H9 (cell line): Measurements from ENCODE around the gene GLDC. TPM values are rescaled to one million over a fixed set of nuclear protein-coding genes. Genes with fewer than 3 reads are reported as not detected.

Experiments used
- DNase-seq: peaks from one replicate; pipeline ENCODE4 v3.0.0-alpha.2; 2017
- H2AFZ ChIP-seq: one replicate; pipeline ENCODE4 v1.6.1; 2013; ENCODE audit warnings: mild to moderate bottlenecking, low read length, control low read depth, moderate library complexity
- H2AK5ac ChIP-seq: 2 replicates; pipeline ENCODE4 v1.6.1; 2013; ENCODE audit warnings: low read length, control low read depth, mixed read lengths; ENCODE audit not compliant: insufficient read length
- H2BK120ac ChIP-seq: one replicate; pipeline ENCODE4 v1.6.1; 2013; ENCODE audit warnings: low read depth, mild to moderate bottlenecking, low read length, control low read depth, inconsistent platforms; ENCODE audit not compliant: poor library complexity, severe bottlenecking
- H2BK12ac ChIP-seq: 2 replicates; pipeline ENCODE4 v1.6.1; 2013; ENCODE audit warnings: low read length, control low read depth, mixed read lengths, low read depth; ENCODE audit not compliant: insufficient read length
- H2BK15ac ChIP-seq: 2 replicates; pipeline ENCODE4 v1.6.1; 2013; ENCODE audit warnings: low read depth, low read length, control low read depth
- H2BK20ac ChIP-seq: one replicate; pipeline ENCODE4 v1.6.1; 2013; ENCODE audit warnings: low read depth, mild to moderate bottlenecking, low read length, control low read depth, inconsistent platforms; ENCODE audit not compliant: poor library complexity, severe bottlenecking
- H2BK5ac ChIP-seq: 2 replicates; pipeline ENCODE4 v1.6.1; 2013; ENCODE audit warnings: low read length, control low read depth, mixed read lengths; ENCODE audit not compliant: insufficient read length
- H3K14ac ChIP-seq: 2 replicates; pipeline ENCODE4 v1.6.1; 2013; ENCODE audit warnings: low read length, control low read depth; ENCODE audit not compliant: insufficient read depth
- H3K18ac ChIP-seq: 2 replicates; pipeline ENCODE4 v1.6.1; 2013; ENCODE audit warnings: low read depth, mild to moderate bottlenecking, mixed read lengths, low read length, control low read depth; ENCODE audit not compliant: insufficient read length
- H3K23ac ChIP-seq: 2 replicates; pipeline ENCODE4 v1.6.1; 2013; ENCODE audit warnings: low read length, control low read depth, mixed read lengths, low read depth; ENCODE audit not compliant: insufficient read length
- H3K23me2 ChIP-seq: 2 replicates; pipeline ENCODE4 v1.6.1; 2013; ENCODE audit warnings: low read depth, mild to moderate bottlenecking, mixed read lengths, low read length, control low read depth; ENCODE audit not compliant: insufficient read length, poor library complexity, severe bottlenecking
- H3K27ac ChIP-seq: 2 replicates; pipeline ENCODE4 v1.5.1; 2013; ENCODE audit warnings: low read length, control low read depth, mixed read lengths, low read depth; ENCODE audit not compliant: insufficient read length
- H3K27me3 ChIP-seq: 2 replicates; pipeline ENCODE4 v1.6.1; 2013; ENCODE audit warnings: low read length, control low read depth, inconsistent platforms; ENCODE audit not compliant: insufficient read depth
- H3K4ac ChIP-seq: 2 replicates; pipeline ENCODE4 v1.6.1; 2013; ENCODE audit warnings: low read depth, mild to moderate bottlenecking, control low read depth, inconsistent platforms, low read length, moderate library complexity
- H3K4me1 ChIP-seq: 2 replicates; pipeline ENCODE4 v1.6.1; 2013; ENCODE audit warnings: low read length, control low read depth, inconsistent platforms; ENCODE audit not compliant: insufficient read depth
- H3K4me2 ChIP-seq: 2 replicates; pipeline ENCODE4 v1.6.1; 2013; ENCODE audit warnings: low read length, control low read depth, mixed read lengths; ENCODE audit not compliant: insufficient read length, insufficient read depth
- H3K56ac ChIP-seq: 2 replicates; pipeline ENCODE4 v1.6.1; 2013; ENCODE audit warnings: low read depth, mild to moderate bottlenecking, mixed read lengths, low read length, control low read depth; ENCODE audit not compliant: insufficient read length
- H3K79me1 ChIP-seq: 2 replicates; pipeline ENCODE4 v1.6.1; 2013; ENCODE audit warnings: low read depth, mild to moderate bottlenecking, moderate library complexity, low read length, control low read depth, inconsistent platforms; ENCODE audit not compliant: insufficient read depth, poor library complexity, severe bottlenecking
- H3K79me2 ChIP-seq: 2 replicates; pipeline ENCODE4 v1.6.1; 2013; ENCODE audit warnings: low read length, control low read depth, inconsistent platforms; ENCODE audit not compliant: insufficient read depth
- H3K9ac ChIP-seq: 2 replicates; pipeline ENCODE4 v1.6.1; 2013; ENCODE audit warnings: low read length, control low read depth, mixed read lengths; ENCODE audit not compliant: insufficient read length; ENCODE audit errors: extremely low read depth
- H3K9me3 ChIP-seq: one replicate; pipeline ENCODE4 v1.6.1; 2013; ENCODE audit warnings: low read depth, low read length, inconsistent platforms; ENCODE audit not compliant: control insufficient read depth
- H3T11ph ChIP-seq: one replicate; pipeline ENCODE4 v1.6.1; 2013; ENCODE audit warnings: mild to moderate bottlenecking, low read length, control low read depth, inconsistent platforms
- H4K20me1 ChIP-seq: one replicate; pipeline ENCODE4 v1.6.1; 2013; ENCODE audit not compliant: control insufficient read depth, insufficient read length, insufficient read depth
- H4K5ac ChIP-seq: 2 replicates; pipeline ENCODE4 v1.6.1; 2013; ENCODE audit warnings: low read depth, mild to moderate bottlenecking, mixed read lengths, low read length, control low read depth; ENCODE audit not compliant: insufficient read length
- H4K8ac ChIP-seq: replicated peaks from 2 replicates; pipeline ENCODE4 v1.6.1; 2013; ENCODE audit warnings: low read length, control low read depth, mixed read lengths, low read depth; ENCODE audit not compliant: insufficient read length
- H4K91ac ChIP-seq: 2 replicates; pipeline ENCODE4 v1.6.1; 2013; ENCODE audit warnings: low read depth, mild to moderate bottlenecking, moderate library complexity, mixed read lengths, low read length, control low read depth; ENCODE audit not compliant: insufficient read length
- H3K27ac Mint-ChIP-seq, 3 experiments: 2 replicates in 2 of 3; 3 replicates in 1 of 3; pipeline ENCODE4 v1.8.0; 2020 to 2021; ENCODE audit warnings: mixed read lengths in 3 of 3, mild to moderate bottlenecking in 1 of 3, moderate library complexity in 1 of 3
- H3K27me3 Mint-ChIP-seq: 2 replicates; pipeline ENCODE4 v1.8.0; 2021; ENCODE audit warnings: low read depth, mild to moderate bottlenecking, moderate library complexity, mixed read lengths
- H3K36me3 Mint-ChIP-seq, 3 experiments: 2 replicates in 2 of 3; 3 replicates in 1 of 3; pipeline ENCODE4 v1.8.0; 2020 to 2021; ENCODE audit warnings: low read depth in 3 of 3, mixed read lengths in 3 of 3; ENCODE audit not compliant: insufficient read depth in 1 of 3
- H3K4me1 Mint-ChIP-seq, 2 experiments: 2 replicates each; pipeline ENCODE4 v1.8.0; 2020; ENCODE audit warnings: mixed read lengths in 2 of 2
- H3K4me3 Mint-ChIP-seq, 2 experiments: 2 replicates in 1 of 2; 3 replicates in 1 of 2; pipeline ENCODE4 v1.8.0; 2020 to 2021; ENCODE audit warnings: mild to moderate bottlenecking in 2 of 2, mixed read lengths in 2 of 2, moderate library complexity in 1 of 2
- H3K9me3 Mint-ChIP-seq, 2 experiments: 2 replicates in 1 of 2; 3 replicates in 1 of 2; pipeline ENCODE4 v1.8.0; 2020; ENCODE audit warnings: mild to moderate bottlenecking in 2 of 2, mixed read lengths in 2 of 2, moderate library complexity in 1 of 2
- CTCF ChIP-seq: fragments of 200-600 bp; sonication (generic); conservative IDR thresholded peaks from 3 replicates; pipeline ENCODE4 v1.8.0; 2021; ENCODE audit warnings: antibody characterized with exemption, mild to moderate bottlenecking
- WGBS: extraction: QIAGEN DNeasy Blood & Tissue Kit; methylation state at CpG from one replicate; pipeline ENCODE4 v1.1.7; 2013; ENCODE audit warnings: missing lambda C conversion rate, low lambda C conversion rate, mixed read lengths; ENCODE audit not compliant: insufficient read length; ENCODE audit errors: extremely low coverage; 5-methylcytosine and 5-hydroxymethylcytosine counted together
- total RNA-seq: library from RNA; stranded (reverse); gene quantifications from 2 replicates; pipeline ENCODE4 v1.2.1, GENCODE V29; 2021

The GLDC gene
- total RNA-seq, 1 experiment from 2014 or later = 74.4 TPM

GRCh38 chr9:6673326-6674025 lies 27.9 kb upstream of the GLDC start:
- Mint-ChIP-seq H3K36me3 (peaks cover 12 to 47% (median 16%) of the 10 kb centered on the region in 3 experiments), H3K9me3 (no peaks in the 10 kb centered on the region), H3K4me3 (peak overlapping the region in 1 of 2 experiments; percentile 27; a peak in 1 of 5 replicates), H3K27me3 (no peaks in the 10 kb centered on the region), H3K4me1 (no peaks in the 10 kb centered on the region), H3K27ac (peak overlapping the region in 2 of 3 experiments; percentile 41 to 61; a peak in 3 of 7 replicates)
- DNase-seq = no peak
- Histone ChIP-seq H3K27ac (no peak overlapping the region), H3K9me3 (no peaks in the 10 kb centered on the region), H2AK5ac (no peak overlapping the region), H2BK12ac (no peak overlapping the region), H3K79me1 (no peaks in the 10 kb centered on the region), H3K56ac (no peak overlapping the region), H4K20me1 (no peaks in the 10 kb centered on the region), H2BK5ac (no peak overlapping the region), H4K8ac (no peak overlapping the region), H3K4me2 (no peak overlapping the region), H4K5ac (no peak overlapping the region), H2BK20ac (no peak overlapping the region), H3T11ph (no peak overlapping the region), H4K91ac (no peak overlapping the region), H3K14ac (no peak overlapping the region), H3K79me2 (no peaks in the 10 kb centered on the region), H3K27me3 (no peaks in the 10 kb centered on the region), H2BK120ac (no peak overlapping the region), H2BK15ac (no peak overlapping the region), H2AFZ (no peak overlapping the region), H3K4me1 (no peaks in the 10 kb centered on the region), H3K9ac (no peak overlapping the region), H3K23ac (no peak overlapping the region), H3K4ac (no peak overlapping the region), H3K18ac (no peak overlapping the region), H3K23me2 (no peaks in the 10 kb centered on the region)
- no peak for TF ChIP-seq CTCF
- WGBS = no CpG with 5 or more reads among the region's 1 CpG
